ENCODE results near the gene STMP1. TPM values are rescaled to one million over a fixed set of nuclear protein-coding genes. Genes with fewer than 3 reads are reported as not detected.
"Not testable (repeated sequence)": the region's sequence is repeated elsewhere in the genome, so short reads cannot be mapped to it uniquely, and the experiment has no call there.

The STMP1 gene
- total and polyA plus RNA-seq, 10 donors, result 17.4 to 27.0 (median 23.1) TPM

DNA sequence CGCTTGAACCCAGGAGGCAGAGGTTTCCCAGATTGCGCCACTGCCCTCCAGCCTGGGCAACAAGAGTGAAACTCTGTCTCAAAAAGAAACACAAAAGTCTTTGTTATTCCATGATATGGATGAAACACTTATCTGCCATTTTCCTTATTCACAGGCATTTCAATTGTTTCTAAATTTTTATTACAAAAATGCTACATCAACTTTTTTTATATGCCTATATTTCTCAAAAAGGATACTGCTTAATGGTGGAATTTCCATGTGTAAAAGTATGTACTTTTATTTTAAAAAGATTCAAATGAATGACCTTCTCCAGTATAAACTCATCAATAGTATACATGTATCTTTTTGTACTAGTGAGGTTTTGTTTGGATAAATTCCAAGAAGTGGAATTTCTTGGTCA is 41.9 kb upstream of the STMP1 start:
- TF ChIP-seq, protein P1, sequence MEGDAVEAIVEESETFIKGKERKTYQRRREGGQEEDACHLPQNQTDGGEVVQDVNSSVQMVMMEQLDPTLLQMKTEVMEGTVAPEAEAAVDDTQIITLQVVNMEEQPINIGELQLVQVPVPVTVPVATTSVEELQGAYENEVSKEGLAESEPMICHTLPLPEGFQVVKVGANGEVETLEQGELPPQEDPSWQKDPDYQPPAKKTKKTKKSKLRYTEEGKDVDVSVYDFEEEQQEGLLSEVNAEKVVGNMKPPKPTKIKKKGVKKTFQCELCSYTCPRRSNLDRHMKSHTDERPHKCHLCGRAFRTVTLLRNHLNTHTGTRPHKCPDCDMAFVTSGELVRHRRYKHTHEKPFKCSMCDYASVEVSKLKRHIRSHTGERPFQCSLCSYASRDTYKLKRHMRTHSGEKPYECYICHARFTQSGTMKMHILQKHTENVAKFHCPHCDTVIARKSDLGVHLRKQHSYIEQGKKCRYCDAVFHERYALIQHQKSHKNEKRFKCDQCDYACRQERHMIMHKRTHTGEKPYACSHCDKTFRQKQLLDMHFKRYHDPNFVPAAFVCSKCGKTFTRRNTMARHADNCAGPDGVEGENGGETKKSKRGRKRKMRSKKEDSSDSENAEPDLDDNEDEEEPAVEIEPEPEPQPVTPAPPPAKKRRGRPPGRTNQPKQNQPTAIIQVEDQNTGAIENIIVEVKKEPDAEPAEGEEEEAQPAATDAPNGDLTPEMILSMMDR (IDR thresholded peaks at IDR 0.05 in 8 of 11, conservative IDR thresholded peaks at IDR 0.05 in 3 of 11), result no peak
- no peak for TF ChIP-seq POLR2AphosphoS5 (IDR thresholded peaks at IDR 0.05)
- H3K4me1 ChIP-seq, result no peaks in the 10 kb centered on the region
- no peak overlapping the region for H3K4me3 ChIP-seq
- H3K27me3 ChIP-seq (replicated peaks in 1 of 7), result no peaks in the 10 kb centered on the region
- no peak overlapping the region for H3K27ac ChIP-seq
- intact Hi-C loops (cut with DNase I; ENCODE audit: low total_unique reads), result no loop called here
- H3K36me3 ChIP-seq, result peaks cover 5 to 99% (median 81%) of the 10 kb centered on the region in 6 donors
- DNase-seq, result no peak
- WGBS, 5 donors, result 92 to 100% (median 95%) methylated on average over 2 of the region's 2 CpGs
- no peaks in the 10 kb centered on the region for H3K9me3 ChIP-seq

DNA sequence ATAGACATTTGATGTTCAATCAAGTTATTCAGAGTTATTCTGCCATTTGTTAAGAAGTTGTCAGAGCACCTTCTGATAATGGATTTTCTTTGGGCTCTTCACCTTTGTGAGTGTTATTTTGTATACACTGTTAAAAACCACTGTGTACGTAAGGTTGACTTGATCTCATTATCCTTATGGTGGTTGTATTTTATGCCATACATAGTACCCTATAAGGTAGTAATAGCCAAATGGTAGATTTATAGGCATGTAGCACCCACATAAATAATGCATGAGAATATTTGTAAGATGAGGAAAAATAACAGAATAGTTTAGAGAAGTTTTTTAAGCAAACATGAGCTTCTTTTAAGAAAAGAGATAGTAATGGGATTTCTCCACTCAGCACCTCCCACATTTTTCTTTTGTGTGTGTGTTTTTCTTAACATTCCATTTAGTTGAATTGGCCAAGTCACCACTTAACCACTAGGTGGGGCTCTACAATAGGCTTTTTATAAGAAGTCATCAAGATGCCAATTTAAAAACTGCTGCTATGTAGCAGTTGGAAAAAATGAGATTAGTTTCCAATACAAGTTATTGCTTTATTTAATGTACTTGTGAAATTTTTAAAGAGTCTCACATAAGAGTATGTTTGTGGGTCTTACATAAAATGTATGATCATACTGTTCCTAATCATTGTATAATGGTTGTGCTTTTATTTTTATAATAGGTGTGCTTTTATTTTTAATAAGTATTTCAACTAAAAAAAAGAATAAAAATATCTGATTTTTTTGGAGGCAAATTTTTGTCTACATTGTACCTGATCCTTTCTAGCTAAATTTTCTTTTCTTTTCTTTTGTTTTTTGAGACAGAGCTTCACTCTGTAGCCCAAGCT is 41.1 kb upstream of the STMP1 start:
- intact Hi-C loops (cut with DNase I; ENCODE audit: low total_unique reads), result no loop called here
- 80 to 90% (median 84%) methylated on average over 1 of the region's 1 CpG for whole genome bisulfite sequencing, 5 donors
- Histone ChIP-seq H3K9me3 (no peaks in the 10 kb centered on the region), H3K27ac (no peak overlapping the region), H3K4me3 (no peak overlapping the region), H3K36me3 (peaks cover 5 to 99% (median 81%) of the 10 kb centered on the region in 6 donors), H3K4me1 (no peaks in the 10 kb centered on the region), H3K27me3 (replicated peaks in 1 of 7) (no peaks in the 10 kb centered on the region)
- no peak for DNase-seq
- TF ChIP-seq, protein P1 (IDR thresholded peaks at IDR 0.05 in 8 of 11, conservative IDR thresholded peaks at IDR 0.05 in 3 of 11), result peak in 10 of 11 experiments; percentile 15 to 85 (median 74)
- no peak for TF ChIP-seq POLR2A (IDR thresholded peaks at IDR 0.05)

DNA sequence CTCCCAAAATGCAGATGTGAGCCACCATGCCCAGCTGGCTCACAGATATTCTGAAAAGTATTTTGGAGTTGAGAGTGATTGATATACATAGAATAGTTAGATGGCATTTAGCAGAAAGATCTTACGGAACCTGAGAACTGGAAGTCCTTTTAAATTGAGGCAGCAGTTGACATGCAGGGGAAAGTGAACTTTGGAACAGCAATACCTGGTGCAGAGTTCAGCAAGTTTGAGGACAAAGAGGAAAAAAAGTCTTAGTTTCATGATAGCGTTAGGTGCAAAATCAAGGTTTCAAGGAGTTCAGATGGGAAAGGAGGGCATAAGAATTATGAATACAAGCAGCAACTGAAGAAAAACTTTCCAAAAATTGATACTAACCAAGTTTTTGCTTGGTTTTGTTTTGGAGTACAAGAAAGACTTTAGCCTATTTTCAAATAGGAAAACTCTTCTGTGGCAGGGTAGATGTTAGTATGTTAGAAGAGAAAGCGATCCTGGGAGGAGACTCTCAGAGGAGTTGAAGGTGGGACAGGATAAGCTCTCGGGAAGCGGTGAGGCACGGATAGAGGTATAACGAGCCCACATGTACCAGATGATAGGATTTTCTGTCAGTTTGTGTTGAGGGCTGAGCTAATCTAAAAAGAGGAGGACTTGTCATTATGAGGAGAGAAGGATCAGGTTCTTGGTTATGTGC is 28.0 kb upstream of the STMP1 start:
- Histone ChIP-seq H3K27ac (no peak overlapping the region), H3K4me3 (no peak overlapping the region), H3K36me3 (peaks cover 0 to 100% (median 46%) of the 10 kb centered on the region in 6 donors), H3K4me1 (no peaks in the 10 kb centered on the region), H3K27me3 (replicated peaks in 1 of 7) (no peaks in the 10 kb centered on the region), H3K9me3 (peaks cover 0 to 1% (median 0%) of the 10 kb centered on the region in 8 donors)
- DNase-seq, result no peak
- intact Hi-C loops (cut with DNase I; ENCODE audit: low total_unique reads), result no loop called here
- WGBS, 5 donors, result 95 to 98% (median 97%) methylated on average over 7 of the region's 7 CpGs
- no peak for TF ChIP-seq POLR2AphosphoS5 (IDR thresholded peaks at IDR 0.05)
- TF ChIP-seq, protein P1 (IDR thresholded peaks at IDR 0.05 in 8 of 11, conservative IDR thresholded peaks at IDR 0.05 in 3 of 11), result no peak
- no peak for TF ChIP-seq POLR2A (IDR thresholded peaks at IDR 0.05)

DNA sequence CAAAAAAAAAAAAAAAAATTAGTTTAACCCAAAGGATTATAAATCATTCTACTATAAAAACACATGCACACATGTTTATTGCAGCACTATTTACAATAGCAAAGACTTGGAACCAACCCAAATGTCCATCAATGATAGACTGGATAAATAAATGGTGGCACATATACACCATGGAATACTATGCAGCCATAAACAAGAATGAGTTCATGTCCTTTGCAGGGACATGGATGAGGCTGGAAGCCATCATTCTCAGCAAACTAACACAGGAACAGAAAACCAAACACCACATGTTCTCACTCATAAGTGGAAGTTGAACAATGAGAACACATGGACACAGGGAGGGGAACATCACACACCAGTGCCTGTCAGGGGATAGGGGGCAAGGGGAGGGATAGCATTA is 22.6 kb upstream of the STMP1 start:
- DNase-seq; intact Hi-C loops (cut with DNase I; ENCODE audit: low total_unique reads); H3K4me3 ChIP-seq; H3K9me3 ChIP-seq; H3K27me3 ChIP-seq (replicated peaks in 1 of 7); H3K4me1 ChIP-seq; H3K27ac ChIP-seq: not testable (repeated sequence)
- H3K36me3 ChIP-seq, result peaks cover 0 to 100% (median 61%) of the 10 kb centered on the region in 6 donors
